Measurements from ENCODE around the gene ZNF513.
A peak's percentile ranks its signal among the peaks of the same experiment; 100 is the strongest.

The ZNF513 gene

DNA sequence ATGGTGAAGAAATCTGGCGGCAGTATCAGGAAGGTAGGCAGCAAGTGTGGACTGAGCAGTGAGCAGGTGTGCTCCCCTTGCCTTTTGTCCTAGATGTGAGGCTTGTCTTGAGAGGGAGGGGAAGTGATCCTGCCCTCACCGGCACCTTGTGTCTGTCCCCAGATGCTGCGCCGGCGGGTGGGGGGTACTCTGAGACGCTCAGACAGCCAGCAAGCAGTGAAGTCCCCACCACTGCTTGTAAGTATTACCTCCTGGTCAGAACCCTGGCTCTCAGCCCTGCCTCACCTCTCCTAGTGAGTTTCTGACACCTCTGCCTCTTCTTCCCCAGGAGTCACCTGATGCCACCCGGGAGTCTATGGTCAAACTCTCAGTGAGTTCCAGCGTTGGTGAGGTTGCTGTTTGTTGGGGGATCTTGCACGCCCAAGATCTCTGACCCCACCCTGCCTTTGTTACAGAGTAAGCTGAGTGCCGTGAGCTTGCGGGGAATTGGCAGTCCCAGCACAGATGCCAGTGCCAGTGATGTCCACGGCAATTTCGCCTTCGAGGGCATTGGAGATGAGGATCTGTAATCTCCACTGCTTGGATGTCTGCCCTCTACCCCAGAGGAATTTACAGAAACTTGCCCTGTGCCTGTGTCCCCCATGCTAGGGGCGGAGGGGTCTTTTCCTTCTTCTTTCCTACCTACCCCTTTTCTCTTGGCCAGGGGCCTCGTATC lies 4.2 kb downstream of the ZNF513 start:
- in situ Hi-C loops (cut with HindIII; ENCODE audit: low sequenced_read_pairs), result no loop called here
- TF ChIP-seq, protein P1, sequence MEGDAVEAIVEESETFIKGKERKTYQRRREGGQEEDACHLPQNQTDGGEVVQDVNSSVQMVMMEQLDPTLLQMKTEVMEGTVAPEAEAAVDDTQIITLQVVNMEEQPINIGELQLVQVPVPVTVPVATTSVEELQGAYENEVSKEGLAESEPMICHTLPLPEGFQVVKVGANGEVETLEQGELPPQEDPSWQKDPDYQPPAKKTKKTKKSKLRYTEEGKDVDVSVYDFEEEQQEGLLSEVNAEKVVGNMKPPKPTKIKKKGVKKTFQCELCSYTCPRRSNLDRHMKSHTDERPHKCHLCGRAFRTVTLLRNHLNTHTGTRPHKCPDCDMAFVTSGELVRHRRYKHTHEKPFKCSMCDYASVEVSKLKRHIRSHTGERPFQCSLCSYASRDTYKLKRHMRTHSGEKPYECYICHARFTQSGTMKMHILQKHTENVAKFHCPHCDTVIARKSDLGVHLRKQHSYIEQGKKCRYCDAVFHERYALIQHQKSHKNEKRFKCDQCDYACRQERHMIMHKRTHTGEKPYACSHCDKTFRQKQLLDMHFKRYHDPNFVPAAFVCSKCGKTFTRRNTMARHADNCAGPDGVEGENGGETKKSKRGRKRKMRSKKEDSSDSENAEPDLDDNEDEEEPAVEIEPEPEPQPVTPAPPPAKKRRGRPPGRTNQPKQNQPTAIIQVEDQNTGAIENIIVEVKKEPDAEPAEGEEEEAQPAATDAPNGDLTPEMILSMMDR (IDR thresholded peaks at IDR 0.05; ENCODE audit: low read depth, low read length), result no peak

DNA sequence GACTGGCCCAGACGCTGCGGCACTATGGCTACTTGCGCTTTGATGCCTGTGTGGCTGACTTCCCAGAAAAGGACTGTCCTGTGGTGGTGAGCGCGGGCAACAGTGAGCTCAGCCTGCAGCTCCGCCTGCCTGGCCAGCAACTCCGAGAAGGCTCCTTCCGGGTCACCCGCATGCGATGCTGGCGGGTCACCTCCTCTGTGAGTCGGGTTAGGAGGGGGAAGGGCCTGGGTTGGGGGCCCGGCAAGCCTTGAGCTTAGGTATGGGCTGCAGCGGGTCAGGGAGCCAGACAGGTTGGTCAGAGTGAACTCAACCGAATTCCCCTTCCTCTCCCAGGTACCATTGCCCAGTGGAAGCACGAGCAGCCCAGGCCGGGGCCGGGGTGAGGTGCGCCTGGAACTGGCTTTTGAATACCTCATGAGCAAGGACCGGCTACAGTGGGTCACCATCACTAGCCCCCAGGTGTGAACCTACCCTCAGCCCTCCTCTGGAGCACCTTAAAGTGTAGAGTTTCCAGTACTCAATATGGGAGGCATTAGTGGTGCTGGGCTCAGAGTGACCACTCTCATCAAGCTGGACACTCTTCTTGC lies 4.9 kb downstream of the ZNF513 start:
- no peak for DNase-seq (ENCODE audit: low read depth, low spot score)
- H3K4me3 ChIP-seq (ENCODE audit: low read depth, low read length), result no peak overlapping the region
- in situ Hi-C loops (cut with HindIII; ENCODE audit: low sequenced_read_pairs), result no loop called here
- TF ChIP-seq, protein P1 (IDR thresholded peaks at IDR 0.05; ENCODE audit: low read depth, low read length), result no peak

More for the DNA sequence above, 4.2 kb downstream of the ZNF513 start:
- H3K4me3 ChIP-seq (ENCODE audit: low read depth, low read length), result no peak overlapping the region
- no peak for DNase-seq (ENCODE audit: low read depth, low spot score)

DNA sequence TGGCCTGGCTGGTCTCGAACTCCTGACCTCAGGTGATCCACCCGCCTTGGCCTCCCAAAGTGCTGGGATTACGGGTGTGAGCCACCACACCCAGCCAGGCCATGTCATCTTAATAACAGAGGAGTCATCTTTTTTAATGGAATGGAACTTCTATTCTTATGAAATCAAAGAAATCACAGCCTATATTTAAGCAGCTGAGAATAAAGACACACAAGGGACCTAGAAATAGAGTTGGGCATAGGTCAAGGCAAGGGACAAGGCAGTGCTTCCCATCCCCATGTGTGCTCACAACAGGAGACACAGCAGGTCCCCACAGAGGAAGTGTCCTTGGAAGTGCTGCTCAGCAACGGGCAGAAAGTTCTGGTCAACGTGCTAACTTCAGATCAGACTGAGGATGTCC lies 7.0 kb downstream of the ZNF513 start:
- TF ChIP-seq, protein P1 (IDR thresholded peaks at IDR 0.05; ENCODE audit: low read depth, low read length), result no peak
- in situ Hi-C loops (cut with HindIII; ENCODE audit: low sequenced_read_pairs), result no loop called here
- no peak overlapping the region for H3K4me3 ChIP-seq (ENCODE audit: low read depth, low read length)
- no peak for DNase-seq (ENCODE audit: low read depth, low spot score)

DNA sequence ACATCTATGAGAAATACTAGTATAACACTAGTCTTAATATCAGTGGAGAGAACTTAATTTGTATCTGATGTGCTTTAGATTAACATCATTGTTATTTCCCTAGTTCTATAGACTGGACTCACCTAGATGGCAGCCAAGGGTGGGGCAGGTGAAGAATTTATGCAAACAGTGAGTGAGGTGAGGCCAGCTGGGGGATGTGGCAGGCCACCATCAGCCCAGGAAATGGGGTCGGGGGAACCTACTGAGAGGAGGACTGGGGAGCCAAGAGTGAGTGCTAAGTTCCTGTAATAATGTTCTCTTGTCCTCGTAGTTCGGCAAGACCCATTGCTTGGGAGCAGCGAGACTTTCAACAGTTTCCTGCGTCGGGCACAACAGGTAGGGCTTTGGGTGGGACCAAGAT lies 7.6 kb downstream of the ZNF513 start:
- in situ Hi-C loops (cut with HindIII; ENCODE audit: low sequenced_read_pairs), result no loop called here
- no peak for DNase-seq (ENCODE audit: low read depth, low spot score)
- H3K4me3 ChIP-seq (ENCODE audit: low read depth, low read length), result no peak overlapping the region
- TF ChIP-seq, protein P1 (IDR thresholded peaks at IDR 0.05; ENCODE audit: low read depth, low read length), result no peak

DNA sequence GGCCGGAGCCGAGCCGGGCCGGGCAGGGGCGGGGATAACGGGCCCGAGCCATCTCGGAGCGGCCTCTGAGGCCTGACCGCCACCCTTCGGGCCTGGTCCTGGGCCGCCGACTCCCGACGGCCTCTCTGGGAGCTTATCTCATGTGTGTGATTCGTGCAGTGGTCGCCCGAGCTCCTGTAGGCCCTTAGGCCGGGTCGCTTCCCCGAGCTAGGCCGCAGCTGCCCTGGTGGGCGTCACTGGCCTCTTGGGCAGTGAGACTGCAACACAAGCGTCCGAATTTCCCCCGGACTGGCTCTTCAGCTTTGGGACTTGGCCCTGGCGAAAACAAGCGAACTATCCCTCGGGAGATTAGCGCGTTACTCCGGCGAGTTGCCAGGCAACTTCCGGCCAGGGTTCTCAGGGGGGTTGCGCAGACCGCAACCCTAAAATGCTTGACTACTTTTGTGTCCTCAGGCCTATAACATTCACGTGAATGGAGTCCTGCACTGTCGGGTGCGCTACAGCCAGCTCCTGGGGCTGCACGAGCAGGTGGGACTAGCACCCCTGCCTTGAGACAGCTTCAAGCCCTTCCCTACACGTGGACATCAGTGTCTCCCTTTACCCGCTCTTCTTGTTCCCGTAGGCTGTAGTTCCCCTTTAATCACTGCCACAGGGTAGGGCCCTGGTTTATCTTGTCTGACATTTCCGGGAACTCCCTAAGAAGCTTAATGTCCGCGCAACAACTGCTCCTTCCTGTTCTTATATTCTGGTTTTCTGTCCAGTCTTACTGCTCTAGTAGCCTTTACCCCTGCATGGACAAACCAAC lies 9.5 kb downstream of the ZNF513 start:
- peak overlapping the region; percentile 73 for H3K4me3 ChIP-seq (ENCODE audit: low read depth, low read length)
- peak; percentile 34 for DNase-seq (ENCODE audit: low read depth, low spot score)
- in situ Hi-C loops (cut with HindIII; ENCODE audit: low sequenced_read_pairs), result no loop called here
- TF ChIP-seq, protein P1 (IDR thresholded peaks at IDR 0.05; ENCODE audit: low read depth, low read length), result no peak

DNA sequence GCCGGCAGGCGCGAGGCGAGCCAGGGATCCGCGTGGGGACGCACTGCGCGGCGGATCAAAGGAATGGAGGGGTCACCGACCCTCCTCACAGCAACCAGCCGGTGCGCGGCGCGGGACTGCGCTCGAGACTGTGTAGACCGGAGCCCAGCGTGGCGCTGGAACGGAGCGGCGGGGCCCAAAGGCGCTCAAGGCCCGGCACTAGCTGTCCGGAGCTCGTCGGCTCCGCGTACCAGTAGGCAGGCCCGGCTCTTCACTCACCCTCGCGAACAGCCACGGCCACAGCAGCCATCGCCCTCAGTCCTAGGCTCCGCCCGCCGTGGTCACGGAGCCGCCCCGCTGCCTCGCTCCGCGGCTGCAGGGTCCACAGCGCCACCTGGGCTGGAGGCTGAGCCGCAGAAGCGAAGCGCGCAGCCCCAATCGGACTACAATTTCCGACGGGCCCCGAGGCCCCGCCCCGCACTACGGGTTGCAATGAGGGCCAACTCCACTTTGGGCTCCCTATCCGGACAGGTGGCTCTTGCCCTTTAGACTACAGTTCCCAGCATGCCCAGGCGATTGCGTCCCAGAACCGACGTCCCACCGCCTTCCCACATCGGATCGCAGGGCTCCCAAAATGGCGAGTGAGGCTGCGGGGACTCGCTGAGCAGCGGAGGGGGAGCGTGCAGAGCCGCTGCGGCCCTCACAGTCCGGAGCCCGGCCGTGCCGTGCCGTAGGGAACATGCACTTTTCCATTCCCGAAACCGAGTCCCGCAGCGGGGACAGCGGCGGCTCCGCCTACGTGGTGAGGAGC lies 10.3 kb downstream of the ZNF513 start, which contains the start of the genes EIF2B4 and SNX17:
Gene EIF2B4, minus strand, starts transcription at position 313 of the 790 bp plus-strand sequence. Its CDS starts 24 bp downstream, at position 289.
Gene SNX17, plus strand, starts transcription at position 591 of the 790 bp plus-strand sequence. Its CDS starts 128 bp downstream, at position 719.
- in situ Hi-C loops (cut with HindIII; ENCODE audit: low sequenced_read_pairs), result no loop called here
- H3K4me3 ChIP-seq (ENCODE audit: low read depth, low read length), result peak within 1 kb of the TSS; percentile 73
- peak; percentile 100 for DNase-seq (ENCODE audit: low read depth, low spot score)
- TF ChIP-seq, protein P1 (IDR thresholded peaks at IDR 0.05; ENCODE audit: low read depth, low read length), result peak; percentile 77
